Natural killer cell (primary cell): ENCODE measurements around the gene CEP41. TPM values are rescaled to one million over a fixed set of nuclear protein-coding genes. Genes with fewer than 3 reads are reported as not detected.

Experiments
- ATAC-seq, 3 donors: fragments of 150-1000 bp in 2 of 3; fragments of 200-7000 bp in 1 of 3; cut with Tn5 transposase; 1 replicate in 1 of 3; 2 replicates in 2 of 3; pipeline ENCODE4 v1.10.0; 2021; ENCODE audit warnings: mild to moderate bottlenecking in 2 of 3, moderate library complexity in 2 of 3
- DNase-seq, 2 donors: peaks; one replicate each; pipeline versions ENCODE4 v3.0.0 to v3.0.0-alpha.2; 2013 to 2021; ENCODE audit warnings: mixed read lengths in 1 of 2
- H3K27ac ChIP-seq: one replicate; pipeline ENCODE4 v1.5.1; 2013; ENCODE audit warnings: mild to moderate bottlenecking, low read length
- H3K27me3 ChIP-seq: one replicate; pipeline ENCODE4 v1.6.1; 2013; ENCODE audit warnings: low read length; ENCODE audit not compliant: control insufficient read depth, insufficient read depth
- H3K36me3 ChIP-seq: one replicate; pipeline ENCODE4 v1.6.1; 2013; ENCODE audit warnings: low read length; ENCODE audit not compliant: control insufficient read depth, insufficient read depth
- H3K4me1 ChIP-seq: one replicate; pipeline ENCODE4 v1.6.1; 2013; ENCODE audit warnings: low read length; ENCODE audit not compliant: control insufficient read depth, insufficient read depth
- H3K4me3 ChIP-seq: one replicate; pipeline ENCODE4 v1.5.1; 2013; ENCODE audit warnings: low read length
- H3K9me3 ChIP-seq: one replicate; pipeline ENCODE4 v1.6.1; 2013; ENCODE audit warnings: low read length; ENCODE audit not compliant: control insufficient read depth, insufficient read depth
- H3K27ac Mint-ChIP-seq, 2 donors: one replicate each; pipeline ENCODE4 v1.8.0; 2022; ENCODE audit warnings: mild to moderate bottlenecking in 2 of 2, mixed read lengths in 2 of 2, moderate library complexity in 1 of 2
- H3K27me3 Mint-ChIP-seq, 2 donors: one replicate each; pipeline ENCODE4 v1.8.0; 2022; ENCODE audit warnings: low read depth in 2 of 2, mixed read lengths in 2 of 2
- H3K36me3 Mint-ChIP-seq: one replicate; pipeline ENCODE4 v1.8.0; 2022; ENCODE audit warnings: mixed read lengths
- H3K4me1 Mint-ChIP-seq, 2 donors: one replicate each; pipeline ENCODE4 v1.8.0; 2022; ENCODE audit warnings: mixed read lengths in 2 of 2
- H3K4me3 Mint-ChIP-seq: one replicate; pipeline ENCODE4 v1.8.0; 2022; ENCODE audit warnings: mild to moderate bottlenecking, moderate library complexity, mixed read lengths
- H3K9me3 Mint-ChIP-seq, 2 donors: one replicate each; pipeline ENCODE4 v1.8.0; 2022; ENCODE audit warnings: mixed read lengths in 2 of 2
- CTCF ChIP-seq: fragments of 200-600 bp; IDR thresholded peaks from one replicate; pipeline ENCODE4 v1.8.0; 2022; ENCODE audit warnings: antibody characterized with exemption
- WGBS: methylation state at CpG from one replicate; pipeline ENCODE4 v1.1.7; 2013; ENCODE audit warnings: missing lambda C conversion rate; ENCODE audit not compliant: insufficient coverage; 5-methylcytosine and 5-hydroxymethylcytosine counted together
- intact Hi-C: fragments of 100-400 bp; cut with micrococcal nuclease; formaldehyde crosslinking; loops from one replicate; pipeline ENCODE4 v1.14.2; 2022
- total RNA-seq, 4 donors: library from RNA; stranded (reverse); fragments of 120-200 nt in 1 of 4; gene quantifications; one replicate each; pipeline versions ENCODE4 v1.2.3 to v1.2.4, GENCODE V29; 2013 to 2022

The CEP41 gene
- total RNA-seq, 3 donors from 2014 or later (not counting 1 experiment from before 2014, with no cell fraction given), result 8.7 to 14.2 (median 11.2) TPM

- Histone ChIP-seq H3K4me3 (no peak overlapping the region), H3K4me1 (no peaks in the 10 kb centered on the region), H3K27ac (no peak overlapping the region), H3K27me3 (no peaks in the 10 kb centered on the region), H3K36me3 (no peaks in the 10 kb centered on the region), H3K9me3 (no peaks in the 10 kb centered on the region)
- Mint-ChIP-seq H3K27ac (no peak overlapping the region), H3K27me3 (peaks cover 0 to 4% of the 10 kb centered on the region in 2 donors), H3K9me3 (no peaks in the 10 kb centered on the region), H3K4me1 (no peaks in the 10 kb centered on the region), H3K36me3 (no peaks in the 10 kb centered on the region), H3K4me3 (no peak overlapping the region)
- no peak for TF ChIP-seq CTCF
- ATAC-seq (no peak), DNase-seq (no peak)
- 72% methylated on average over 16 of the region's 16 CpGs for WGBS
- intact Hi-C loops, result no loop called here
These were observed 90.7 kb downstream of the CEP41 start for GRCh38 chr7:130349911-130350782.

- peaks cover 0 to 3% of the 10 kb centered on the region in 2 donors for H3K27me3 Mint-ChIP-seq
These were observed 93.9 kb downstream of the CEP41 start for GRCh38 chr7:130346941-130347340.

GRCh38 chr7:130346177-130346905, 94.5 kb downstream of the CEP41 start:
- H3K9me3 Mint-ChIP-seq, result no peaks in the 10 kb centered on the region
- no peak overlapping the region for H3K4me3 Mint-ChIP-seq
- no peak overlapping the region for H3K27ac ChIP-seq
- no peaks in the 10 kb centered on the region for H3K36me3 ChIP-seq
- intact Hi-C loops, result no loop called here
- no peaks in the 10 kb centered on the region for H3K4me1 Mint-ChIP-seq
- no peak for TF ChIP-seq CTCF
- H3K4me1 ChIP-seq, result no peaks in the 10 kb centered on the region
- no peaks in the 10 kb centered on the region for H3K27me3 ChIP-seq
- no peaks in the 10 kb centered on the region for H3K9me3 ChIP-seq
- no peak for DNase-seq
- H3K27ac Mint-ChIP-seq, result no peak overlapping the region
- H3K4me3 ChIP-seq, result no peak overlapping the region
- no peak for ATAC-seq
- H3K36me3 Mint-ChIP-seq, result no peaks in the 10 kb centered on the region
- 86% methylated on average over 10 of the region's 10 CpGs for WGBS
- peaks cover 0 to 3% of the 10 kb centered on the region in 2 donors for H3K27me3 Mint-ChIP-seq

More at GRCh38 chr7:130346941-130347340, 93.9 kb downstream of the CEP41 start:
- H3K4me1 Mint-ChIP-seq, result no peaks in the 10 kb centered on the region
- Histone ChIP-seq H3K36me3 (no peaks in the 10 kb centered on the region), H3K9me3 (no peaks in the 10 kb centered on the region), H3K4me1 (no peaks in the 10 kb centered on the region), H3K27me3 (no peaks in the 10 kb centered on the region), H3K4me3 (no peak overlapping the region), H3K27ac (no peak overlapping the region)
- H3K27ac Mint-ChIP-seq, result no peak overlapping the region
- intact Hi-C loops, result no loop called here
- no peak for ATAC-seq
- WGBS, result 83% methylated on average over 12 of the region's 12 CpGs
- no peaks in the 10 kb centered on the region for H3K9me3 Mint-ChIP-seq
- H3K36me3 Mint-ChIP-seq, result no peaks in the 10 kb centered on the region
- no peak for TF ChIP-seq CTCF
- no peak for DNase-seq
- H3K4me3 Mint-ChIP-seq, result no peak overlapping the region
